K562 (cell line): Measurements from ENCODE around the gene REEP3. TPM values are rescaled to one million over a fixed set of nuclear protein-coding genes. Genes with fewer than 3 reads are reported as not detected.

ENCODE experiments used
- ASH1L ChIP-seq: fragments of 450-650 bp; IDR thresholded peaks from 2 replicates; pipeline ENCODE4 v1.6.1; 2018; ENCODE audit warnings: borderline replicate concordance, mild to moderate bottlenecking, low read depth; ENCODE audit not compliant: partially characterized antibody
- EP400 ChIP-seq: fragments of 450-650 bp; IDR thresholded peaks from 2 replicates; pipeline ENCODE4 v1.6.1; 2017; ENCODE audit warnings: antibody characterized with exemption, mild to moderate bottlenecking, moderate library complexity
- HNRNPL ChIP-seq: fragments of 200-400 bp; formaldehyde crosslinking; IDR thresholded peaks from 2 replicates; pipeline ENCODE4 v1.6.1; 2017; ENCODE audit warnings: low read depth, mild to moderate bottlenecking, low read length
- IRF2 ChIP-seq: sonication (generic); formaldehyde crosslinking; IDR thresholded peaks from 2 replicates; pipeline ENCODE4 v1.8.1; 2022; ENCODE audit warnings: mild to moderate bottlenecking, missing genetic modification reagents
- JUNB ChIP-seq: fragments of 450-650 bp; formaldehyde crosslinking; conservative IDR thresholded peaks from 2 replicates; pipeline ENCODE4 v1.4.0; 2020; ENCODE audit warnings: mild to moderate bottlenecking
- MAX ChIP-seq: sonication (generic); formaldehyde crosslinking; IDR thresholded peaks from 2 replicates; pipeline ENCODE4 v1.9.0; 2022; ENCODE audit warnings: mild to moderate bottlenecking, missing genetic modification reagents
- PCBP1 ChIP-seq: fragments of 200-400 bp; formaldehyde crosslinking; IDR thresholded peaks from 2 replicates; pipeline ENCODE4 v1.6.1; 2018; ENCODE audit warnings: mild to moderate bottlenecking, low read depth, low read length; ENCODE audit not compliant: poor library complexity, severe bottlenecking
- POLR2B ChIP-seq: fragments of 450-650 bp; IDR thresholded peaks from 2 replicates; pipeline ENCODE4 v1.6.1; 2018; ENCODE audit warnings: low read depth; ENCODE audit not compliant: partially characterized antibody
- TCF3 ChIP-seq: sonication (generic); formaldehyde crosslinking; IDR thresholded peaks from 2 replicates; pipeline ENCODE4 v1.4.0; 2020; ENCODE audit warnings: mild to moderate bottlenecking, missing genetic modification reagents
- THRB ChIP-seq: fragments of 450-650 bp; formaldehyde crosslinking; conservative IDR thresholded peaks from 2 replicates; pipeline ENCODE4 v1.4.0; 2022; ENCODE audit warnings: mild to moderate bottlenecking, missing genetic modification characterization
- ZBTB40 ChIP-seq, 2 experiments: fragments of 450-650 bp in 1 of 2; sonication (generic) in 1 of 2; formaldehyde crosslinking in 1 of 2; IDR thresholded peaks; 2 replicates each; pipeline versions ENCODE4 v1.7.1 to v1.9.0; 2016 to 2022; ENCODE audit warnings: inconsistent platforms in 1 of 2, mild to moderate bottlenecking in 1 of 2, missing genetic modification reagents in 1 of 2
- ZKSCAN8 ChIP-seq: fragments of 200-800 bp; sonication (Bioruptor generic); IDR thresholded peaks from 2 replicates; pipeline ENCODE4 v1.6.1; 2016; ENCODE audit warnings: missing genetic modification characterization, missing compliant biosample characterization
- ZNF436 ChIP-seq: fragments of 250-450, 450-650 bp; sonication (Bioruptor Pico); formaldehyde crosslinking; IDR thresholded peaks from 2 replicates; pipeline ENCODE4 v1.7.0; 2020; ENCODE audit warnings: mild to moderate bottlenecking
- ZNF740 ChIP-seq, 3 experiments: fragments of 200-800 bp in 1 of 3; sonication (Bioruptor generic) in 1 of 3; sonication (generic) in 1 of 3; formaldehyde crosslinking in 1 of 3; IDR thresholded peaks; 2 replicates each; pipeline versions ENCODE4 v1.6.1 to v1.8.0; 2016 to 2022; ENCODE audit warnings: mild to moderate bottlenecking in 2 of 3, missing compliant biosample characterization in 2 of 3, missing genetic modification characterization in 2 of 3, missing genetic modification reagents in 1 of 3
- polyA plus RNA-seq, 8 experiments: library from polyadenylated mRNA; depleted of rRNA in 4 of 8; stranded (reverse) in 5 of 8; unstranded in 3 of 8; fragments of >200 nt; fragmentation: Nextera tagmentation in 2 of 8; fragmentation: Illumina TruSeq in 1 of 8; extraction: Ambion mirVana in 2 of 8; extraction: Trizol in 1 of 8; gene quantifications; 2 replicates each; pipeline versions ENCODE4 v1.2.1 to v1.2.3, GENCODE V29; 2011 to 2014; ENCODE audit warnings: inconsistent platforms in 1 of 8, missing spikeins in 1 of 8
- total RNA-seq, 7 experiments: library from RNA; depleted of rRNA in 6 of 7; stranded (reverse); fragments of >200 nt in 6 of 7; fragmentation: Illumina TruSeq in 2 of 7; extraction: Trizol in 2 of 7; gene quantifications; 2 replicates each; pipeline versions ENCODE4 v1.2.1 to v1.2.3, GENCODE V29; 2011 to 2021; ENCODE audit warnings: low replicate concordance in 1 of 7

The REEP3 gene
- total and polyA plus RNA-seq, 9 of the 15 experiments (the other 6 are each of a cell fraction or from before 2014, with no cell fraction given): 3.4 to 13.4 (median 9.2) TPM

- TF ChIP-seq ZBTB40 (IDR thresholded peaks at IDR 0.05) (peak; percentile 15; the same call in 1 of the 2 replicates), ZBTB40 (CRISPR knock-in tag; IDR thresholded peaks at IDR 0.05) (no peak), ASH1L (no peak), JUNB (no peak), TCF3 (CRISPR knock-in tag) (no peak), IRF2 (CRISPR knock-in tag) (no peak), EP400 (peak; percentile 75), THRB (CRISPR knock-in tag) (no peak; the same call in 1 of the 2 replicates), ZNF436 (CRISPR knock-in tag) (no peak; the same call in 1 of the 2 replicates), ZNF740 (CRISPR knock-in tag; IDR thresholded peaks at IDR 0.05) (no peak), ZNF740 (tag; IDR thresholded peaks at IDR 0.05) (no peak), HNRNPL (no peak; the same call in 1 of the 2 replicates), ZKSCAN8 (CRISPR knock-in tag) (no peak), PCBP1 (no peak), MAX (CRISPR knock-in tag) (no peak), POLR2B (no peak)
Observed at GRCh38 chr10:63629363-63630084, 108.3 kb downstream of the REEP3 start (continued).
